ENCODE data around the gene XKR7.
"Not testable (repeated sequence)": the region's sequence is repeated elsewhere in the genome, so short reads cannot be mapped to it uniquely, and the experiment has no call there.

XKR7 gene

GRCh38 chr20:32028647-32029372, 60.9 kb downstream of the XKR7 start:
- H3K4me3 ChIP-seq (ENCODE audit: low read length) = no peak overlapping the region
- TF ChIP-seq ZNF274 (IDR thresholded peaks at IDR 0.05; ENCODE audit: low read depth, low read length) = no peak

GRCh38 chr20:32029561-32029960, 61.6 kb downstream of the XKR7 start:
- TF ChIP-seq ZNF274 (IDR thresholded peaks at IDR 0.05; ENCODE audit: low read depth, low read length) = no peak
- H3K4me3 ChIP-seq (ENCODE audit: low read length) = no peak overlapping the region

- no peak overlapping the region for H3K4me3 ChIP-seq (ENCODE audit: low read length)
- no peak for TF ChIP-seq ZNF274 (IDR thresholded peaks at IDR 0.05; ENCODE audit: low read depth, low read length)
Observed at GRCh38 chr20:32031007-32031958, 63.3 kb downstream of the XKR7 start.

GRCh38 chr20:32033316-32033715, 65.4 kb downstream of the XKR7 start:
- no peak for TF ChIP-seq ZNF274 (IDR thresholded peaks at IDR 0.05; ENCODE audit: low read depth, low read length)
- H3K4me3 ChIP-seq (ENCODE audit: low read length) = no peak overlapping the region

- not testable (repeated sequence) for H3K4me3 ChIP-seq (ENCODE audit: low read length)
Observed at GRCh38 chr20:32033721-32034120, 65.8 kb downstream of the XKR7 start.

- H3K4me3 ChIP-seq (ENCODE audit: low read length) = no peak overlapping the region
- TF ChIP-seq ZNF274 (IDR thresholded peaks at IDR 0.05; ENCODE audit: low read depth, low read length) = no peak
Observed at GRCh38 chr20:32034581-32035425, 66.9 kb downstream of the XKR7 start.

- no peak overlapping the region for H3K4me3 ChIP-seq (ENCODE audit: low read length)
- no peak for TF ChIP-seq ZNF274 (IDR thresholded peaks at IDR 0.05; ENCODE audit: low read depth, low read length)
Observed at GRCh38 chr20:32035426-32035779, 67.5 kb downstream of the XKR7 start.

- H3K4me3 ChIP-seq (ENCODE audit: low read length) = no peak overlapping the region
- no peak for TF ChIP-seq ZNF274 (IDR thresholded peaks at IDR 0.05; ENCODE audit: low read depth, low read length)
Observed at GRCh38 chr20:32036252-32036651, 68.3 kb downstream of the XKR7 start.

GRCh38 chr20:32036716-32037485, 69.0 kb downstream of the XKR7 start:
- no peak overlapping the region for H3K4me3 ChIP-seq (ENCODE audit: low read length)

GRCh38 chr20:32037929-32038328, 70.0 kb downstream of the XKR7 start:
- TF ChIP-seq ZNF274 (IDR thresholded peaks at IDR 0.05; ENCODE audit: low read depth, low read length) = no peak
- H3K4me3 ChIP-seq (ENCODE audit: low read length) = no peak overlapping the region

More at GRCh38 chr20:32036716-32037485, 69.0 kb downstream of the XKR7 start:
- no peak for TF ChIP-seq ZNF274 (IDR thresholded peaks at IDR 0.05; ENCODE audit: low read depth, low read length)

GRCh38 chr20:32040142-32040953, 72.4 kb downstream of the XKR7 start:
- TF ChIP-seq ZNF274 (IDR thresholded peaks at IDR 0.05; ENCODE audit: low read depth, low read length) = no peak
- H3K4me3 ChIP-seq (ENCODE audit: low read length) = no peak overlapping the region

- H3K4me3 ChIP-seq (ENCODE audit: low read length) = no peak overlapping the region
- no peak for TF ChIP-seq ZNF274 (IDR thresholded peaks at IDR 0.05; ENCODE audit: low read depth, low read length)
Observed at GRCh38 chr20:32045999-32046398, 78.0 kb downstream of the XKR7 start.
